Activated CD4-positive, alpha-beta T cell treated with anti-CD3 and anti-CD28 coated beads for 36 hours (primary cell): Measurements from ENCODE around the gene ILF2. TPM values are rescaled to one million over a fixed set of nuclear protein-coding genes. Genes with fewer than 3 reads are reported as not detected.

Experiments used
- ATAC-seq: fragments of 200-7000 bp; cut with Tn5 transposase; one replicate; pipeline ENCODE4 v1.10.0; 2021; ENCODE audit warnings: mild to moderate bottlenecking, moderate library complexity
- CTCF ChIA-PET: fragments of 350-600 bp; sonication (Branson Sonifier 250); formaldehyde crosslinking; loops from one replicate; lab custom pipeline; 2021; ENCODE audit warnings: antibody characterized with exemption; lab: Charles Lee
- POLR2A ChIA-PET: fragments of 350-600 bp; sonication (Branson Sonifier 250); formaldehyde crosslinking; loops from one replicate; lab custom pipeline; 2021; ENCODE audit warnings: antibody characterized with exemption, inconsistent platforms; lab: Charles Lee
- DNase-seq: peaks from one replicate; pipeline ENCODE4 v3.0.0-alpha.2; 2020
- H3K27ac Mint-ChIP-seq: one replicate; pipeline ENCODE4 v1.8.0; 2021; ENCODE audit warnings: mixed read lengths
- H3K27me3 Mint-ChIP-seq: one replicate; pipeline ENCODE4 v1.8.0; 2021; ENCODE audit warnings: mixed read lengths
- H3K36me3 Mint-ChIP-seq: one replicate; pipeline ENCODE4 v1.8.0; 2021; ENCODE audit warnings: low read depth, mixed read lengths
- H3K4me1 Mint-ChIP-seq: one replicate; pipeline ENCODE4 v1.8.0; 2021; ENCODE audit warnings: mixed read lengths
- H3K4me3 Mint-ChIP-seq: one replicate; pipeline ENCODE4 v1.8.0; 2021; ENCODE audit warnings: mild to moderate bottlenecking, moderate library complexity, mixed read lengths
- H3K9me3 Mint-ChIP-seq: one replicate; pipeline ENCODE4 v1.8.0; 2021; ENCODE audit warnings: low read depth, mixed read lengths
- intact Hi-C, 2 experiments: fragments of 100-400 bp; cut with DNase I in 1 of 2; cut with micrococcal nuclease in 1 of 2; formaldehyde crosslinking; loops; one replicate each; pipeline versions ENCODE4 v1.14.2 to v1.15.1; 2022 to 2024; cut with DNase I, micrococcal nuclease
- total RNA-seq, 2 experiments: library from RNA; stranded (reverse); gene quantifications; one replicate each; pipeline ENCODE4 v1.2.3, GENCODE V29; 2021

The ILF2 gene
- total RNA-seq, 2 experiments from 2014 or later, result 325 to 435 TPM

DNA sequence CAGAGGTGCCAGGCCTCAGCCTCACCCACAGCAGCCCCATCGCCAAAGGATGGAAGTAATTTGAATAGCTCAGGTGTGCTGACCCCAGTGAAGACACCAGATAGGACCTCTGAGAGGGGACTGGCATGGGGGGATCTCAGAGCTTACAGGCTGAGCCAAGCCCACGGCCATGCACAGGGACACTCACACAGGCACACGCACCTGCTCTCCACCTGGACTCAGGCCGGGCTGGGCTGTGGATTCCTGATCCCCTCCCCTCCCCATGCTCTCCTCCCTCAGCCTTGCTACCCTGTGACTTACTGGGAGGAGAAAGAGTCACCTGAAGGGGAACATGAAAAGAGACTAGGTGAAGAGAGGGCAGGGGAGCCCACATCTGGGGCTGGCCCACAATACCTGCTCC is 22.7 kb upstream of the ILF2 start:
- H3K27ac Mint-ChIP-seq, result no peak overlapping the region
- no peaks in the 10 kb centered on the region for H3K4me1 Mint-ChIP-seq
- ATAC-seq, result no peak
- intact Hi-C loops, result no loop called here
- POLR2A ChIA-PET, result no interaction called here
- no peak overlapping the region for H3K4me3 Mint-ChIP-seq
- peaks cover 3% of the 10 kb centered on the region for H3K27me3 Mint-ChIP-seq
- no peaks in the 10 kb centered on the region for H3K9me3 Mint-ChIP-seq
- CTCF ChIA-PET, result interaction anchor here (1.4 kb wide), 1 partner anchor 17 kb away, joined by 4 read pairs; no protein-coding TSS in a partner anchor
- no peaks in the 10 kb centered on the region for H3K36me3 Mint-ChIP-seq
- DNase-seq, result no peak

DNA sequence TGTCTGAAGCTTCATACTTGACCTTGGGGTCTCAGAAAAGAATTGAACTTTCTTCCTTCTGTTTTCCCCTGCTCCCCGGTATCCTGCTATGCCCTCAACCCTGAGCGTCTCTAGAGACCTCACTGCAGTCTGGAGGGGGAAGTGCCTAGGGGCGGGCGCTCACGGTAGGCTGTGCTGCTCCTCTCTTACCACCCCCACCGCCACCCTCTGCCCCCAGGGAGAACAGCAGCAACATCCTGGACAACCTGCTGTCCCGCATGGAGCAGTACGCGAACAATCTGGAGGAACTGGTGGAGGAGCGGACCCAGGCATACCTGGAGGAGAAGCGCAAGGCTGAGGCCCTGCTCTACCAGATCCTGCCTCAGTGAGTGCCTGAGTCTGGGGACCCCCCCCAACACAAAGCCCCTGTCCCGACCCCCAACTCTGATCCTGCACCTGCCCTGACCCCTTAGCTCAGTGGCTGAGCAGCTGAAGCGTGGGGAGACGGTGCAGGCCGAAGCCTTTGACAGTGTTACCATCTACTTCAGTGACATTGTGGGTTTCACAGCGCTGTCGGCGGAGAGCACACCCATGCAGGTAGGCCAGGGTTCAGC is 18.0 kb upstream of the ILF2 start:
- POLR2A ChIA-PET, result no interaction called here

DNA sequence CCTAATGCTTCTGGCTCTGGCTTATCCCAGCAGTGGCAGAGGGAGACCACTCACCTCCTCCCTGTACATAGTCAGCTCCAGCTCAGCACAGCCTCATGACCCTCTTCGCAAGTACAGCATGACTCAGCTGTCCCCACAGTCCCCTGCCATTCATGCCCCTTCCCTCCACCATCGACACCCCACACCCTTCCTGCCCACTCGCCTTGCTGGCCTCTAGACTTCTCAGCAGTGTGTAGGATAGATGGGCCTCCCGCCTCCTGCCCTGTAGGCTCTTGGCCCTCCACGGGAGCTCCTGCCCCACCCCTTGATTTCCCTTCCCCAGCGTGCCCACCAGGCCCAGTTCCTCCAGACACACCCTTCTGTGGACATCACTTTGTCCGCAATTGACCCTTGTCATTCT is 17.5 kb upstream of the ILF2 start:
- POLR2A ChIA-PET, result no interaction called here
- peaks cover 5% of the 10 kb centered on the region for H3K27me3 Mint-ChIP-seq

More for the DNA sequence above, 18.0 kb upstream of the ILF2 start:
- intact Hi-C loops, result no loop called here
- ATAC-seq, result no peak
- Mint-ChIP-seq H3K36me3 (no peaks in the 10 kb centered on the region), H3K4me3 (no peak overlapping the region), H3K9me3 (no peaks in the 10 kb centered on the region), H3K4me1 (no peaks in the 10 kb centered on the region), H3K27ac (no peak overlapping the region), H3K27me3 (peaks cover 3% of the 10 kb centered on the region)
- CTCF ChIA-PET, result interaction anchor here (0.5 kb wide), 1 partner anchor 22 kb away, joined by 3 read pairs; no protein-coding TSS in a partner anchor
- no peak for DNase-seq

DNA sequence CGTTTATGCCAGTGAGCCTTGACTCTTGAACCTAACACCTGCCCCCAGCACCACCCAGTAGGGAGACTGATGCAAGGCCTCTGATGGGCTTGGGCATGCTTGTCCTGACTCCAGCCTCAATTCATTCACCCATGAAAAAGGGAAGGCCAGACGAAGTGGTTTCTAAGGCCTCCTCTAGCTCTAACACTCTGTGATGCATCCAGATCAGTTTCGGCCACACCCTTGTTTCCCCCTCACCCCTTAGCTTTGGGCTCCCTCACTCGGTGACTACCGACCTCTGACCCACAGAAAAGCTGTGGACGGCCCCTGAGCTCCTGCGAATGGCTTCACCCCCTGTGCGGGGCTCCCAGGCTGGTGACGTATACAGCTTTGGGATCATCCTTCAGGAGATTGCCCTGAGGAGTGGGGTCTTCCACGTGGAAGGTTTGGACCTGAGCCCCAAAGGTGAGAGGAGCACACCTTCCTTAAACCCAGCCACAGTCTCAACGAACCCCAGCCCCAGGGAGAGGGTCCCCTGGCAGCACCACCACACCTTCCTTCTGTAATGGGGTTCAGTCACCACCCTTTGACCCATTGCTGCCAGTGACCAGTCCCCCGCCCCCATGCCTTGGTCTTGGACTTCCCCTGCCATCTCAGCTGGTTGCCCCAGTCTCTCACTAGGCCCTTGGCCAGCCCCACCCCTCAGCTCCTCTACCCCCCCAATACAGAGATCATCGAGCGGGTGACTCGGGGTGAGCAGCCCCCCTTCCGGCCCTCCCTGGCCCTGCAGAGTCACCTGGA is 16.7 kb upstream of the ILF2 start:
- CTCF ChIA-PET, result no interaction called here

More for the DNA sequence above, 17.5 kb upstream of the ILF2 start:
- H3K36me3 Mint-ChIP-seq, result no peaks in the 10 kb centered on the region
- H3K27ac Mint-ChIP-seq, result no peak overlapping the region
- CTCF ChIA-PET, result no interaction called here
- ATAC-seq (no peak), DNase-seq (no peak)
- no peaks in the 10 kb centered on the region for H3K4me1 Mint-ChIP-seq
- no peak overlapping the region for H3K4me3 Mint-ChIP-seq
- H3K9me3 Mint-ChIP-seq, result no peaks in the 10 kb centered on the region
- intact Hi-C loops, result no loop called here

DNA sequence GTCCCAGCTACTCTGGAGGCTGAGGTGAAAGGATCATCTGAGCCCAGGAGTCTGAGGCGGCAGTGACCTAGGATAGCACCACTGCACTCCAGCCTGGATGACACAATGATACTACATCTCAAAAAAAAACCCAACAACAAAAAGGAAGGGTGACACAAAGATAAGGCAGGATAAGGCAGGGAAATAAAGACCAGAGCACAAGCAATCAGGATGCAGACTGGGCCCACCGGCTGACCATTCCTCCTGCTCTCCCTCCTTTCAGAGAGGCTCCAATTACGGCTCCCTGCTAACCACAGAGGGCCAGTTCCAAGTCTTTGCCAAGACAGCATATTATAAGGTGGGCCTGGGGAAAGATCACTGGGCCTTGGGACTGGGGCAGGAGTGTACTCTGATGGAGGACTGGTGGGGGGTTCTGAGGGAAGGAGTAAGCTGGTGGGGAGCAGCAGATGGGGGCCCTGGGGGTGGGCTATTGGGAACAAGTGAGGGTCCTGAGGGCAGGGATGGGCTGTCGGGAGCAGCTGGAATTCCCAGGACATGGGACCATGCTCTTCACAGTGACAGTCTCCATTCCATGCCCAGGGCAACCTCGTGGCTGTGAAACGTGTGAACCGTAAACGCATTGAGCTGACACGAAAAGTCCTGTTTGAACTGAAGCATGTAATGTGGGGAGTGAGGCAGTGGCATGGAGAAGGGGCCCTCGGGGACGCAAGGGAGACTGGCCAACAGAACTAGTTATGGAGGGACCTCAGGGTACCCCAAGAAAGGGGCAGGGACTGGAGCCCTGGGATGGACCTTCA is 14.9 kb upstream of the ILF2 start:
- H3K4me3 Mint-ChIP-seq, result no peak overlapping the region
- ATAC-seq (no peak), DNase-seq (no peak)
- ChIA-PET CTCF (interaction anchor here (0.6 kb wide), 2 partner anchors 301 to 1683 kb away, joined by 3 to 4 read pairs; no protein-coding TSS in a partner anchor), POLR2A (interaction anchor here (0.6 to 0.7 kb wide), 2 partner anchors 124 to 280 kb away, joined by 3 read pairs; no protein-coding TSS in a partner anchor)
- H3K27me3 Mint-ChIP-seq, result peaks cover 15% of the 10 kb centered on the region
- no peaks in the 10 kb centered on the region for H3K36me3 Mint-ChIP-seq
- H3K9me3 Mint-ChIP-seq, result no peaks in the 10 kb centered on the region
- intact Hi-C loops, result no loop called here
- no peaks in the 10 kb centered on the region for H3K4me1 Mint-ChIP-seq
- no peak overlapping the region for H3K27ac Mint-ChIP-seq

More for the DNA sequence above, 16.7 kb upstream of the ILF2 start:
- no peaks in the 10 kb centered on the region for H3K36me3 Mint-ChIP-seq
- POLR2A ChIA-PET, result no interaction called here
- no peaks in the 10 kb centered on the region for H3K4me1 Mint-ChIP-seq
- H3K27ac Mint-ChIP-seq, result no peak overlapping the region
- intact Hi-C loops, result no loop called here
- H3K27me3 Mint-ChIP-seq, result peaks cover 5% of the 10 kb centered on the region
- H3K9me3 Mint-ChIP-seq, result no peaks in the 10 kb centered on the region
- DNase-seq, result no peak
- H3K4me3 Mint-ChIP-seq, result no peak overlapping the region
- no peak for ATAC-seq

DNA sequence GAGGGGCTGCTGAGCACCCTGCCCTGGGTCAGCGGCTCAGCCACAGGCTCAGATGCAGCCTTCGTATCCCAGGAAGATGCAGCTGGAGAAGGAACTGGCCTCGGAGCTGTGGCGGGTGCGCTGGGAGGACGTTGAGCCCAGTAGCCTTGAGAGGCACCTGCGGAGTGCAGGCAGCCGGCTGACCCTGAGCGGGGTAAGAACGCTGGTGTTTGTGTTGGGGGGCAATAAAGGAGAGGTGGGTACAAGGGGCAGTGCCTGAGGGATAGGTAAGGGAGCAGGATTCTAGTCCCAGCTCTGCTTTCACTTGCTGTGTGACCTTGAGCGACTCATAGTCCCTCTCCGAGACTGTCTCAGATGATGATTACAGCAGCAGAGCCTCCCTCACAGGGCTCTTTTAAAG is 14.1 kb upstream of the ILF2 start:
- ATAC-seq (no peak), DNase-seq (no peak)
- ChIA-PET POLR2A (interaction anchor here (0.7 kb wide), 1 partner anchor 281 kb away, joined by 3 read pairs; no protein-coding TSS in a partner anchor), CTCF (interaction anchor here (0.6 kb wide), 1 partner anchor 302 kb away, joined by 3 read pairs; no protein-coding TSS in a partner anchor)
- Mint-ChIP-seq H3K27me3 (peaks cover 22% of the 10 kb centered on the region), H3K36me3 (no peaks in the 10 kb centered on the region), H3K9me3 (no peaks in the 10 kb centered on the region), H3K4me3 (no peak overlapping the region), H3K27ac (no peak overlapping the region), H3K4me1 (peaks cover under 1% of the 10 kb centered on the region)
- intact Hi-C loops, result no loop called here

DNA sequence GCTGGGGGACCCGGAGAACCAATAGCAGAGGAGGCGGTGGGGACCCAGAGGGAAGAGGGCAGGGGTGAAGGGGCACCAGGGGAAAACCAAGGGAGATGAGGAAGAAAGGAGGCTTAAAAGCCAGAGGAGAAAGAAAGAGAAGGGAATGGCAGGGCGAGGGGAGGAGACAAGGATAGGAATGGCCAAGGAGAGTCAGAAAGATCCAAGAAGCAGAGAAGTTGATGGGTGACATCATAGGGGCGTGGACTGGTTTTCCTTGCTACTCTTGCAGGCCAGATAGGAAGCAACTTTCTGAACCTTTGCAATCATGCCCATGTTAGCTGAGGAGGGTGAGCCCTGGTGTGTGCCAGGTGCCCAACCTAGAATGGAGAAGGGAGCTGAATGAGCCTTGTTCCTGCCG is 13.1 kb upstream of the ILF2 start:
- Mint-ChIP-seq H3K4me3 (no peak overlapping the region), H3K27ac (no peak overlapping the region), H3K4me1 (peaks cover 4% of the 10 kb centered on the region), H3K9me3 (no peaks in the 10 kb centered on the region), H3K27me3 (peaks cover 25% of the 10 kb centered on the region), H3K36me3 (no peaks in the 10 kb centered on the region)
- intact Hi-C loops, result no loop called here
- ATAC-seq (no peak), DNase-seq (no peak)
- ChIA-PET POLR2A (no interaction called here), CTCF (interaction anchor here (0.6 kb wide), 1 partner anchor 18 kb away, joined by 3 read pairs; no protein-coding TSS in a partner anchor)

DNA sequence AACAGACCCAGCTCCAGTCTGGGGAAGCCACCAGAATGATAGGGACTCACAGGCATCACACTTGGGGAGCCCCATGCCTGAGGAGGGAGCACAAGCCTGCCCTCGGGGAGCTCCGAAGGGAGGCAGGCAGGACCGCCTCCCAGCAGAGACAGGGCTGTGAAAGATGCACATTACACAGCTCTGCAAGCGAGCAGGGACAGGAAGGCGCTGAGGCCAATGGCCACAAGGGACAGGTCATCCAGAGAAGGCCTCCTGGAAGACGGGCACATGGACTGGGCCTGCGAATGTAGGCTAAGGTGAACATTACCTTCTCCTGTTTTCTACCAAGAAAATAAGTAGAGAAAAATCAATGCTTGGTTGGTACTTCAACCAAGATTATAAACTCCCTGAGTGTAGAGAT is 11.9 kb upstream of the ILF2 start:
- no peak for DNase-seq
- intact Hi-C loops, result no loop called here

DNA sequence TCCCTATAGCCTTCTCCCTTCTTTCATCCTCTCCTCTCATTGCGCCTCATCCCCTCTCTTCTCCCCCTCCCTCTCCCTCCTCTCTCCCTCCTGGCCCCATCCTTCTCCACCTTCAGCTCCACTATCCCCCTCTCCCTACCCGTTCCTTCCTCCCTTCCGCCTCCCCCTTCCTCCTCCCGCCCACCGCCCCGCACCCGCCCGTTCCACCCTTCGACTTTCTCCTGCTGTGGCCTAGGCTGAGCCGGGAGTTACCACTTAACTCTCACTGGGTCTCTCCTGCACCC is 9.3 kb upstream of the ILF2 start:
- Mint-ChIP-seq H3K36me3 (no peaks in the 10 kb centered on the region), H3K4me1 (peaks cover 19% of the 10 kb centered on the region), H3K9me3 (no peaks in the 10 kb centered on the region), H3K4me3 (peak overlapping the region; percentile 64), H3K27me3 (peaks cover 48% of the 10 kb centered on the region), H3K27ac (no peak overlapping the region)
- DNase-seq, result no peak
- intact Hi-C loops, result no loop called here
- ChIA-PET CTCF (interaction anchor here (0.5 to 3.3 kb wide), 10 partner anchors 20 to 726 kb away, joined by 3 to 21 read pairs (median 3); partner anchors contain the start of gene RAB13), POLR2A (no interaction called here)
- ATAC-seq, result no peak

More for the DNA sequence above, 11.9 kb upstream of the ILF2 start:
- H3K27me3 Mint-ChIP-seq, result peaks cover 36% of the 10 kb centered on the region
- ATAC-seq, result no peak
- H3K9me3 Mint-ChIP-seq, result no peaks in the 10 kb centered on the region
- ChIA-PET POLR2A (interaction anchor here (0.5 kb wide), 1 partner anchor 9 kb away, joined by 3 read pairs; no protein-coding TSS in a partner anchor), CTCF (interaction anchor here (0.7 to 2.1 kb wide), 2 partner anchors 68 to 107 kb away, joined by 3 to 7 read pairs; no protein-coding TSS in a partner anchor)
- H3K4me3 Mint-ChIP-seq, result no peak overlapping the region
- no peak overlapping the region for H3K27ac Mint-ChIP-seq
- peaks cover 15% of the 10 kb centered on the region for H3K4me1 Mint-ChIP-seq
- no peaks in the 10 kb centered on the region for H3K36me3 Mint-ChIP-seq

DNA sequence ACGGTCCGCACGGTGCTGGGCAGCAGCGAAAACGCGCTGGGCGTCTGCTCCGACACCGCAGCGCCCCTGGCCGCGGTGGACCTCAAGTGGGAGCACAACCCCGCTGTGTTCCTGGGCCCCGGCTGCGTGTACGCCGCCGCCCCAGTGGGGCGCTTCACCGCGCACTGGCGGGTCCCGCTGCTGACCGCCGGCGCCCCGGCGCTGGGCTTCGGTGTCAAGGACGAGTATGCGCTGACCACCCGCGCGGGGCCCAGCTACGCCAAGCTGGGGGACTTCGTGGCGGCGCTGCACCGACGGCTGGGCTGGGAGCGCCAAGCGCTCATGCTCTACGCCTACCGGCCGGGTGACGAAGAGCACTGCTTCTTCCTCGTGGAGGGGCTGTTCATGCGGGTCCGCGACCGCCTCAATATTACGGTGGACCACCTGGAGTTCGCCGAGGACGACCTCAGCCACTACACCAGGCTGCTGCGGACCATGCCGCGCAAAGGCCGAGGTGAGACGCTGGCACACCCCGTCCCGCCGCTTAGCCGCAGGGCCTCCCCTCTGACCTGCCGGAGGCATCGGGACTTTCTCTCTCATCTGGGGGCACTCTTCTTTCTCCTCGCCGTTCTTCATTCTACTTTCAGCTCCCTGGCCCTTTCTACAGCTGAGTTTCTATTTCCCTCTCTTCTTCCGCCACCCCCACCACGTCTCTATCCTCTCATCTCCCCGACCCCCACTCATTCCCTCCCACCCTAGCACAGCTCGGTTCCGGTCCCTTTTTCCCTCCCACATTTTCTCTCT is 8.7 kb upstream of the ILF2 start:
- DNase-seq (peak; percentile 57), ATAC-seq (peak; percentile 48)
- no peaks in the 10 kb centered on the region for H3K9me3 Mint-ChIP-seq
- H3K4me1 Mint-ChIP-seq, result peaks cover 19% of the 10 kb centered on the region
- ChIA-PET POLR2A (interaction anchor here (0.6 to 0.8 kb wide), 2 partner anchors 25 to 89 kb away, joined by 3 to 4 read pairs; no protein-coding TSS in a partner anchor), CTCF (interaction anchor here (0.5 to 3.3 kb wide), 14 partner anchors 15 to 726 kb away, joined by 3 to 21 read pairs (median 3); partner anchors contain the start of gene RAB13)
- H3K27me3 Mint-ChIP-seq, result peaks cover 48% of the 10 kb centered on the region
- H3K27ac Mint-ChIP-seq, result no peak overlapping the region
- no peaks in the 10 kb centered on the region for H3K36me3 Mint-ChIP-seq
- peak overlapping the region; percentile 64 for H3K4me3 Mint-ChIP-seq
- intact Hi-C loops, result loop anchor here (2.0 to 10.0 kb wide), 2 partner anchors 95 to 169 kb away; partner anchors contain the start of gene SLC27A3 (in 1 of the 2)
